Measurements from ENCODE around the gene CYB561D2. TPM values are rescaled to one million over a fixed set of nuclear protein-coding genes. Genes with fewer than 3 reads are reported as not detected.

Gene CYB561D2
- total and polyA plus RNA-seq, 2 experiments from 2014 or later, result 28.3 to 37.7 TPM

DNA sequence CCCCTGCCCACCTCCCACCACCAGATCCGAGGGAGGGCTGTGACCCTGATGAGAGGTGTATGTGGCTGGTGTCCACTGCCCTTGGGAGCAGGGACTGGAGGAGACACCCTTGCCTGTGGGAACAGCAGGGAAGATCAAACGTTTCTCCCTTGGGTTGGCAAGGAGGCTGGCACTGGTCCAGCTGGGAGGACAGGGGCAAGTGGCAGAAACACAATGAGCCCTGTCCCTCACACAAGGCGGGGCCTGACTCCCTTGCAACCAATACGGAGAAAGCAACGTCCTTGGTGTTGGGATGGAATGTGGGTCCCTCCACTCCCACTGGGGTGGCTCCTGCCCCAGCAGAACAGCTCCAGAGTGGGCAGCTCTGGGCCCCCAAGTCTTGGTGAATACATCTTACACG, 33.4 kb upstream of the CYB561D2 start:
- Histone ChIP-seq H3K9me3 (ENCODE audit: low read depth) (no peaks in the 10 kb centered on the region), H3K36me3 (ENCODE audit: low read depth) (no peaks in the 10 kb centered on the region), H3K4me1 (ENCODE audit: insufficient read depth) (peaks cover 11% of the 10 kb centered on the region; the same call in 1 of the 2 replicates), H3K4me2 (ENCODE audit: unreplicated experiment) (no peak overlapping the region), H3K9ac (no peak overlapping the region), H3K27ac (no peak overlapping the region), H4K20me1 (ENCODE audit: insufficient read depth) (no peaks in the 10 kb centered on the region), H3K4me3 (no peak overlapping the region), H3F3A (ENCODE audit: insufficient read depth) (peaks cover 14% of the 10 kb centered on the region; the same call in 1 of the 2 replicates), H3K9me2 (ENCODE audit: insufficient read depth) (no peaks in the 10 kb centered on the region), H2AFZ (no peak overlapping the region), H3K79me2 (ENCODE audit: insufficient read depth) (peaks cover 27% of the 10 kb centered on the region), H3K27me3 (replicated peaks; ENCODE audit: insufficient read depth) (no peaks in the 10 kb centered on the region)
- in situ Hi-C loops (cut with MboI), result no loop called here
- no peak for DNase-seq
- 72 to 77% methylated on average over 6 of the region's 6 CpGs for WGBS, 2 experiments (ENCODE audit: low coverage in 1 of 2, low lambda C conversion rate in 2 of 2, missing lambda C conversion rate in 2 of 2)
- TF ChIP-seq EZH2phosphoT487 (IDR thresholded peaks at IDR 0.05; ENCODE audit: insufficient read depth, low read depth) (no peak), EZH2 (IDR thresholded peaks at IDR 0.05; ENCODE audit: insufficient read depth, poor library complexity, severe bottlenecking) (no peak)

DNA sequence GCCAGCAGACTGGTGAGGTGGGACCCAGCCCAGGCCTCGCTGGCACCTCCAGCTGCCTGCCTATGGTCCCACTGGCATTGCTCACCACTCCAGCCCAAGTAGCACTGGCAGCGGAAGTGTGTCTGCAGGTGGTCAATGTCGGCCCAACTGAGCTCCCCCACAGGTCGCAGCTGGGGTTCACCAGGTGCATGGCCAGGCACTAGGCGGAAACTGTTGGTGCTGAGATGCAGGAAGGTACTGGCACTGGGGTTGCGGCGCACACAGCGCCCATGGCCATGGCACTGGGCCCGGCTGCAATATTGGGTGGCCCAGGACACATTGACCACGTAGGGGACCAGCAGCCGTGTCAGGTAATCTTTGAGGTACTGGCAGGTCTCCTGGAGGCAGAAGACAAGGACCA, 32.5 kb upstream of the CYB561D2 start:
- Histone ChIP-seq H3K9ac (no peak overlapping the region), H2AFZ (no peak overlapping the region), H3K9me3 (ENCODE audit: low read depth) (no peaks in the 10 kb centered on the region), H3K36me3 (ENCODE audit: low read depth) (no peaks in the 10 kb centered on the region), H3K27me3 (replicated peaks; ENCODE audit: insufficient read depth) (no peaks in the 10 kb centered on the region), H3K79me2 (ENCODE audit: insufficient read depth) (peaks cover 27% of the 10 kb centered on the region), H3F3A (ENCODE audit: insufficient read depth) (peaks cover 13% of the 10 kb centered on the region; the same call in 1 of the 2 replicates), H3K4me2 (ENCODE audit: unreplicated experiment) (no peak overlapping the region), H4K20me1 (ENCODE audit: insufficient read depth) (no peaks in the 10 kb centered on the region), H3K27ac (no peak overlapping the region), H3K4me3 (no peak overlapping the region), H3K4me1 (ENCODE audit: insufficient read depth) (peaks cover 11% of the 10 kb centered on the region; the same call in 1 of the 2 replicates), H3K9me2 (ENCODE audit: insufficient read depth) (no peaks in the 10 kb centered on the region)
- TF ChIP-seq EZH2 (IDR thresholded peaks at IDR 0.05; ENCODE audit: insufficient read depth, poor library complexity, severe bottlenecking), result no peak
- no peak for TF ChIP-seq EZH2phosphoT487 (IDR thresholded peaks at IDR 0.05; ENCODE audit: insufficient read depth, low read depth)
- in situ Hi-C loops (cut with MboI), result no loop called here
- DNase-seq, result no peak
- WGBS, 2 experiments (ENCODE audit: low coverage in 1 of 2, low lambda C conversion rate in 2 of 2, missing lambda C conversion rate in 2 of 2), result 85 to 88% methylated on average over 10 to 11 of the region's 11 CpGs

DNA sequence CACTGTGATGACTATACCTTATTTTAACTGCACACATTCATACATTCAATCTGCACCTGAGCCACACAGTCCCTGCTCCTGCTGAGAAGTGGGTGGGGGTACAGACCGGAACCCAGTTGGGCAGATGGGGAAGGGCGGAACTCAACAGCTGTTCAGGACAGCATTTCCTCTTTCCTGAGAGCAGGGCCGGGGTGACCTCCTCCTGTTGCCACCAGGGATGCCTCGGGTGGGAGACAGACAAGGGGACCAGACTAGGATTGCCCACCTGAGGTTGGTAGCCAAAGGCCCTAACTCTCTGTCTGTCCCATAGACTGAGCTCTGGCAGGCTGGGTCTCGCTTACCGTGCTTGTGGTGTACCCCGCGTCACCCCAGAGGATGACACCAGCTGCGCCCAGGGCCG, 32.0 kb upstream of the CYB561D2 start:
- WGBS, 2 experiments (ENCODE audit: low coverage in 1 of 2, low lambda C conversion rate in 2 of 2, missing lambda C conversion rate in 2 of 2), result 91 to 97% methylated on average over 10 of the region's 10 CpGs
- no peak overlapping the region for H3K27ac ChIP-seq
- no peak overlapping the region for H2AFZ ChIP-seq
- no peak for TF ChIP-seq EZH2phosphoT487 (IDR thresholded peaks at IDR 0.05; ENCODE audit: insufficient read depth, low read depth)
- no peak for TF ChIP-seq EZH2 (IDR thresholded peaks at IDR 0.05; ENCODE audit: insufficient read depth, poor library complexity, severe bottlenecking)
- DNase-seq, result no peak
- 0 out of 2 replicates have a peak overlapping the region, but pooled peaks have one; percentile 3 for H3K9ac ChIP-seq
- no peak overlapping the region for H3K4me3 ChIP-seq
- H3K4me2 ChIP-seq (ENCODE audit: unreplicated experiment), result no peak overlapping the region
- H3K36me3 ChIP-seq (ENCODE audit: low read depth), result no peaks in the 10 kb centered on the region
- peaks cover 11% of the 10 kb centered on the region; the same call in 1 of the 2 replicates for H3K4me1 ChIP-seq (ENCODE audit: insufficient read depth)
- no peaks in the 10 kb centered on the region for H3K9me3 ChIP-seq (ENCODE audit: low read depth)
- in situ Hi-C loops (cut with MboI), result no loop called here
- H3F3A ChIP-seq (ENCODE audit: insufficient read depth), result peaks cover 9% of the 10 kb centered on the region; the same call in 1 of the 2 replicates
- peaks cover 27% of the 10 kb centered on the region for H3K79me2 ChIP-seq (ENCODE audit: insufficient read depth)
- H3K9me2 ChIP-seq (ENCODE audit: insufficient read depth), result no peaks in the 10 kb centered on the region
- H3K27me3 ChIP-seq (replicated peaks; ENCODE audit: insufficient read depth), result no peaks in the 10 kb centered on the region
- H4K20me1 ChIP-seq (ENCODE audit: insufficient read depth), result no peaks in the 10 kb centered on the region

DNA sequence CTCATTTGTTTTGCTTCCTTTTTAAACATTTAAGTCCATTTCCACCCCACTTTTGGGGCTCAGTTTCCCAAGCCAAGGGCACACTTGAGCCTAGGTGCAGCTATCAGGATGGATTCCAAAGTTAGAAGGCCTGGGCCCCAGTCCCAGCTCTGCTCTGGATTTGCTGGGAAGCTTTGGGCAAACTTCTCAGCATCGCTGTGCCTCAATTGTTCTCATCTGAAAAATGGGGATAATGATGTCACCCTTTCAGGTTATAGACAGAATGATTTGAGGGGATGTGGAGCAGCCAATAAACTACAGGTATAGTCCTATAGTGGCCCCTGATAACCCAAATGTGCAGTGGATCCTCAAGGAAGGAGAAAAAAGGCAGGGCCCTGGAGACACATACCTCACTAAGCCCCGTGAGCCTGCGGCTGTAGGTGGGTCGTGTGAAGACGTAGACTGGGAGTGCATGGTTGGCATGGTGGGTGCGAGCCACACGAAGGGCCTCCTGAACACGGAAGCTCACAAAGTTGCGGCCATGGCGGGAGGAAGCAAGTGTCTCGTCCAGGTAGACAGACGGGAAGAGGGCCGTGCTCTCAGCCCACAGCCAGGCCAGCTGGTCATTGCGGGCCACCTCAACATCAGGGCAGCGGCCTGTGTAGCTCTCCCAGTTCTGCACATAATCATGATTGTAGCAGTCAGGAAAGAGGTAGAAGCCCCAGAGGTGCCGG, 31.3 kb upstream of the CYB561D2 start:
- H3K9me3 ChIP-seq (ENCODE audit: low read depth), result no peaks in the 10 kb centered on the region
- H3F3A ChIP-seq (ENCODE audit: insufficient read depth), result peaks cover 2% of the 10 kb centered on the region; the same call in 1 of the 2 replicates
- H3K79me2 ChIP-seq (ENCODE audit: insufficient read depth), result peaks cover 27% of the 10 kb centered on the region
- DNase-seq, result no peak
- no peak overlapping the region for H3K4me3 ChIP-seq
- H3K27ac ChIP-seq, result no peak overlapping the region
- WGBS, 2 experiments (ENCODE audit: low coverage in 1 of 2, low lambda C conversion rate in 2 of 2, missing lambda C conversion rate in 2 of 2), result 89 to 90% methylated on average over 16 of the region's 16 CpGs
- H3K27me3 ChIP-seq (replicated peaks; ENCODE audit: insufficient read depth), result no peaks in the 10 kb centered on the region
- no peak overlapping the region for H3K4me2 ChIP-seq (ENCODE audit: unreplicated experiment)
- TF ChIP-seq EZH2 (IDR thresholded peaks at IDR 0.05; ENCODE audit: insufficient read depth, poor library complexity, severe bottlenecking), result no peak
- TF ChIP-seq EZH2phosphoT487 (IDR thresholded peaks at IDR 0.05; ENCODE audit: insufficient read depth, low read depth), result no peak
- H3K9me2 ChIP-seq (ENCODE audit: insufficient read depth), result no peaks in the 10 kb centered on the region
- peaks cover 11% of the 10 kb centered on the region; the same call in 1 of the 2 replicates for H3K4me1 ChIP-seq (ENCODE audit: insufficient read depth)
- in situ Hi-C loops (cut with MboI), result no loop called here
- peak overlapping the region; percentile 3; the same call in 1 of the 2 replicates for H3K9ac ChIP-seq
- no peaks in the 10 kb centered on the region for H3K36me3 ChIP-seq (ENCODE audit: low read depth)
- H4K20me1 ChIP-seq (ENCODE audit: insufficient read depth), result no peaks in the 10 kb centered on the region
- no peak overlapping the region for H2AFZ ChIP-seq
